ENCODE measurements around the gene ZMAT5.

Gene ZMAT5

DNA sequence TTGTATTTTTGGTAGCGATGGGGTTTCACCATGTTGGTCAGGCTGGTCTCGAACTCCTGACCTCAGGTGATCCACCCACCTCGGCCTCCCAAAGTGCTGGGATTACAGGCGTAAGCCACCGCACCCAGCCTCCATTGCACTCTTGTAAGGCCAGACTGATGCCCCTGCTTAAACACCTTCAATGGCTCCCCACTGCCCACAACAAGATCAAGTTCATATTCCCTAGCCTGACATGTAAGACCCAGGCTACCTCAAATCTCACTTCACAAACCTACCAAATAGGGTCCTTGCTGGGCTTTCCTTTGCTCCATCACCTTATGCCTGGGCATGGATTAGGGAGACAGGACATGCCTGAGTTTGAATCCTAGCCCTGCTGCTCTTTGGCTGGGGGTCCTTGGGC lies 13.4 kb upstream of the ZMAT5 start:
- no peaks in the 10 kb centered on the region for H3K27me3 ChIP-seq (replicated peaks; ENCODE audit: insufficient read depth, low read length)
- no peak overlapping the region for H3K9ac ChIP-seq (ENCODE audit: low read length)
- no peaks in the 10 kb centered on the region for H3K4me1 ChIP-seq (ENCODE audit: low read length)
- TF ChIP-seq, protein P1, sequence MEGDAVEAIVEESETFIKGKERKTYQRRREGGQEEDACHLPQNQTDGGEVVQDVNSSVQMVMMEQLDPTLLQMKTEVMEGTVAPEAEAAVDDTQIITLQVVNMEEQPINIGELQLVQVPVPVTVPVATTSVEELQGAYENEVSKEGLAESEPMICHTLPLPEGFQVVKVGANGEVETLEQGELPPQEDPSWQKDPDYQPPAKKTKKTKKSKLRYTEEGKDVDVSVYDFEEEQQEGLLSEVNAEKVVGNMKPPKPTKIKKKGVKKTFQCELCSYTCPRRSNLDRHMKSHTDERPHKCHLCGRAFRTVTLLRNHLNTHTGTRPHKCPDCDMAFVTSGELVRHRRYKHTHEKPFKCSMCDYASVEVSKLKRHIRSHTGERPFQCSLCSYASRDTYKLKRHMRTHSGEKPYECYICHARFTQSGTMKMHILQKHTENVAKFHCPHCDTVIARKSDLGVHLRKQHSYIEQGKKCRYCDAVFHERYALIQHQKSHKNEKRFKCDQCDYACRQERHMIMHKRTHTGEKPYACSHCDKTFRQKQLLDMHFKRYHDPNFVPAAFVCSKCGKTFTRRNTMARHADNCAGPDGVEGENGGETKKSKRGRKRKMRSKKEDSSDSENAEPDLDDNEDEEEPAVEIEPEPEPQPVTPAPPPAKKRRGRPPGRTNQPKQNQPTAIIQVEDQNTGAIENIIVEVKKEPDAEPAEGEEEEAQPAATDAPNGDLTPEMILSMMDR (IDR thresholded peaks at IDR 0.05; ENCODE audit: low read length): no peak
- TF ChIP-seq EZH2 (optimal IDR thresholded peaks at IDR 0.05; ENCODE audit: low read depth, low read length): no peak
- no peak for TF ChIP-seq EZH2phosphoT487 (IDR thresholded peaks at IDR 0.05; ENCODE audit: low read length)
- no peaks in the 10 kb centered on the region for H4K20me1 ChIP-seq (ENCODE audit: insufficient read depth, low read length)
- H3K4me3 ChIP-seq (ENCODE audit: low read length): no peak overlapping the region
- H3K27ac ChIP-seq (ENCODE audit: low read length): no peak overlapping the region
- H3K36me3 ChIP-seq (replicated peaks; ENCODE audit: insufficient read depth, low read length): no peaks in the 10 kb centered on the region
- no peak overlapping the region for H3K4me2 ChIP-seq (ENCODE audit: low read depth, low read length)
- no peaks in the 10 kb centered on the region for H3F3A ChIP-seq (ENCODE audit: insufficient read depth, low read length)
- no peaks in the 10 kb centered on the region for H3K79me2 ChIP-seq (ENCODE audit: low read length)
- H3K9me2 ChIP-seq (replicated peaks; ENCODE audit: insufficient read depth, low read length): no peaks in the 10 kb centered on the region
- H2AFZ ChIP-seq (ENCODE audit: low read length): no peak overlapping the region
- H3K9me3 ChIP-seq (replicated peaks; ENCODE audit: insufficient read depth, low read length): no peaks in the 10 kb centered on the region
- no peak for DNase-seq

DNA sequence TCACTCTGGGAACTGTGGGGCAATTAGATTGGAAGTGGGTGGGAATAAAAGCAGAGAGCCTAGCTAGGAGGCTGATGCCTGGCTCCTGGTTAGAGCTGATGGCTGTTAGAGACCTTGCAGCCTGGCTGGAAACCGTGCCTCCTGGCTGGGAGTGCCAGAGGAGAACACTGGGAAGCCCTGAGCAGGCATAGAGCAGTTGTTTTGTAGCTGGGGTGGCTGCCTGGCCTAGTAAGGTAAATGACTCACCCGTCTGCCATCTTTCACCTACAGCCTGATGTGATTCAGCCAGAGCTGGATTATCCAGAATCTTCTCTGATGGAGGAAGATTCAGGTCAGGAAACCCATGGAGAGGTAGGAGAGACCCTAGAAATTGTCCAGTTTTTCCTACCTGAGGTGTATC lies 6.4 kb upstream of the ZMAT5 start:
- no peak for DNase-seq
- TF ChIP-seq EZH2 (optimal IDR thresholded peaks at IDR 0.05; ENCODE audit: low read depth, low read length): no peak
- TF ChIP-seq EZH2phosphoT487 (IDR thresholded peaks at IDR 0.05; ENCODE audit: low read length): no peak
- TF ChIP-seq, protein P1 (IDR thresholded peaks at IDR 0.05; ENCODE audit: low read length): no peak
- no peaks in the 10 kb centered on the region for H3K4me1 ChIP-seq (ENCODE audit: low read length)
- no peaks in the 10 kb centered on the region for H3K9me3 ChIP-seq (replicated peaks; ENCODE audit: insufficient read depth, low read length)
- H3K9me2 ChIP-seq (replicated peaks; ENCODE audit: insufficient read depth, low read length): no peaks in the 10 kb centered on the region
- H4K20me1 ChIP-seq (ENCODE audit: insufficient read depth, low read length): no peaks in the 10 kb centered on the region
- H3K27ac ChIP-seq (ENCODE audit: low read length): no peak overlapping the region
- H3K27me3 ChIP-seq (replicated peaks; ENCODE audit: insufficient read depth, low read length): no peaks in the 10 kb centered on the region
- H3K4me3 ChIP-seq (ENCODE audit: low read length): no peak overlapping the region
- no peaks in the 10 kb centered on the region for H3F3A ChIP-seq (ENCODE audit: insufficient read depth, low read length)
- H2AFZ ChIP-seq (ENCODE audit: low read length): no peak overlapping the region
- no peak overlapping the region for H3K9ac ChIP-seq (ENCODE audit: low read length)
- peaks cover 17% of the 10 kb centered on the region for H3K79me2 ChIP-seq (ENCODE audit: low read length)
- H3K4me2 ChIP-seq (ENCODE audit: low read depth, low read length): no peak overlapping the region
- 0 out of 2 replicates have a peak, but pooled peaks cover 5% of the 10 kb centered on the region for H3K36me3 ChIP-seq (replicated peaks; ENCODE audit: insufficient read depth, low read length)

DNA sequence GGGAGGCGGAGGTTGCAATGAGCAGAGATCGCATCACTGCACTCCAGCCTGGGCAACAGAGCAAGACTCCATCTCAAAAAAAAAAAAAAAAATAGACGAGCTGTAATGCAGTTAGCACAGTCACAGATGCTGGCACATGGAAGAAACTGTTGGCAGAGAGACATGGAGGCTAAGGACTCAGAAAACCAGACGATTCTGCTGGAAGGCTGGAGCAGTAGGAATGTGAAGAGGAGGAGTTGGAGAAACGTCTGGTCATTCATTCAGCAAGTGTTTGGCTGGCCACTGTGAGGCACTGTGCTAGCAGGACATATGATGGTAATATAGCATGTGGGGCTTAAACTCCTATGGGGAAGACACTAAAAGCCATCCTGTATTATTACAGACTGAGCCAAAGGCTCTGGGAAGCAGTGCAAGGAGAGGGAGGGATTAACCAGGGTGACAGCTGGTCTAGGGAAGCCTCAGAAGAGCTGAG lies 5.4 kb upstream of the ZMAT5 start:
- no peaks in the 10 kb centered on the region for H3K4me1 ChIP-seq (ENCODE audit: low read length)
- H4K20me1 ChIP-seq (ENCODE audit: insufficient read depth, low read length): no peaks in the 10 kb centered on the region
- peaks cover 28% of the 10 kb centered on the region for H3K79me2 ChIP-seq (ENCODE audit: low read length)
- no peak overlapping the region for H2AFZ ChIP-seq (ENCODE audit: low read length)
- H3K36me3 ChIP-seq (replicated peaks; ENCODE audit: insufficient read depth, low read length): 0 out of 2 replicates have a peak, but pooled peaks cover 5% of the 10 kb centered on the region
- no peaks in the 10 kb centered on the region for H3F3A ChIP-seq (ENCODE audit: insufficient read depth, low read length)
- H3K4me3 ChIP-seq (ENCODE audit: low read length): no peak overlapping the region
- no peak overlapping the region for H3K4me2 ChIP-seq (ENCODE audit: low read depth, low read length)
- no peak overlapping the region for H3K9ac ChIP-seq (ENCODE audit: low read length)
- no peak for DNase-seq
- H3K9me2 ChIP-seq (replicated peaks; ENCODE audit: insufficient read depth, low read length): no peaks in the 10 kb centered on the region
- no peaks in the 10 kb centered on the region for H3K27me3 ChIP-seq (replicated peaks; ENCODE audit: insufficient read depth, low read length)
- no peak overlapping the region for H3K27ac ChIP-seq (ENCODE audit: low read length)
- no peaks in the 10 kb centered on the region for H3K9me3 ChIP-seq (replicated peaks; ENCODE audit: insufficient read depth, low read length)
- no peak for TF ChIP-seq EZH2phosphoT487 (IDR thresholded peaks at IDR 0.05; ENCODE audit: low read length)
- TF ChIP-seq EZH2 (optimal IDR thresholded peaks at IDR 0.05; ENCODE audit: low read depth, low read length): no peak
- TF ChIP-seq, protein P1 (IDR thresholded peaks at IDR 0.05; ENCODE audit: low read length): peak; percentile 29

Data from MM.1S (cell line).